Measurements from ENCODE around the gene SPATC1L. TPM values are rescaled to one million over a fixed set of nuclear protein-coding genes. Genes with fewer than 3 reads are reported as not detected.
A peak's percentile ranks its signal among the peaks of the same experiment; 100 is the strongest.

The SPATC1L gene
- total RNA-seq, 1 donor from 2014 or later: 8.6 TPM

GRCh38 chr21:46212721-46213484 lies 28.6 kb upstream of the SPATC1L start:
- ATAC-seq (no peak), DNase-seq (peak; percentile 35)
- H3K9me3 ChIP-seq: no peaks in the 10 kb centered on the region
- intact Hi-C loops (cut with DNase I): no loop called here
- no peak overlapping the region for H3K27ac ChIP-seq
- no peak for TF ChIP-seq CTCF (IDR thresholded peaks at IDR 0.05)
- no peaks in the 10 kb centered on the region for H3K27me3 ChIP-seq (ENCODE audit: low read depth)
- peaks cover 3% of the 10 kb centered on the region for H3K4me1 ChIP-seq
- no peak overlapping the region for H3K4me3 ChIP-seq
- peaks cover 87% of the 10 kb centered on the region for H3K36me3 ChIP-seq

DNA sequence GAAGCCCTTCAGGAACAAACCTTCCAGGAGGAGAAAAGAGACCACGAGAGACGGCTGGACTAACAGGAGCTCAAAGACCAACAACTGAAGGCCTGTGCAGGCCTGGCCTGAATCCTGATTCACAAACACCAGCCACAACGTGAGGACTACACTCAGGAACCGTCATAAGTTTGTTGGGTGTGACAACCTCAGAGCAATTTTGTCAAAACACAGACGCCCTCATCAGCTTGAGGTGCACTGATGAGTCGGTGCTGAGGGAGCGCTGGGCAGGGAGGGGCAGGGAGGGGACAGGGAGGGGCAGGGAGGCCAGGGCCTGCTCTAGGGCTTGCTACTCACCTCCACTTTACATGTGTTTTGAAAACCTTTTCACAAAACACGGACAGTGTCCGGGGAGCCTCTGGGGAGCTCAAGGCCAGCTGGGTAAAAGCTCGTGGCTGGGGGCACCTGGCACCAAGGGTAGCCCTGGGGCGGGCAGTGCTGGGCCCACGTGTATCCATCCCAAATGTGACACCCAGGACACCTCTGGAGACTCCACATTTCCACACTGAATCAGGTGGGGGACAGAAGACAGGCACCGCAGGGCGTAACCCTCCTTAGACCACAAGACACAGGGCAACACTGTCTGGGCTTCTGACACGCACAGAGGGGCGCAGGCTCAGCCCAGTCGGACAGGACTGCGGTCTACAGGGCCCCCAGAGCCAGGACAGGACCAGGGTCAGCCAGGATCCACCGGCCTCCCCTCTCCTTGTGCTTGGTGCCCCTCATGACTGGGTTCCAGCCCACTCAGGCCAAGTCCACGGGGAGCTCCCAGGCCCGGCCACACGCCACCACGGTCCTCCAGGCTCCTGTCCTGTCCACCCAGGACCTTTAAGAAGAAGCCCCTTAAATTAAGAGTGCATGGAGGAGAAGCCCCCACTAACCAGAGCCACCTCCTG lies 27.8 kb upstream of the SPATC1L start:
- DNase-seq (peak; percentile 30), ATAC-seq (no peak)
- Histone ChIP-seq H3K27me3 (ENCODE audit: low read depth) (no peaks in the 10 kb centered on the region), H3K27ac (no peak overlapping the region), H3K4me3 (no peak overlapping the region), H3K4me1 (peaks cover 3% of the 10 kb centered on the region), H3K9me3 (no peaks in the 10 kb centered on the region), H3K36me3 (peaks cover 94% of the 10 kb centered on the region)
- intact Hi-C loops (cut with DNase I): no loop called here
- TF ChIP-seq CTCF (IDR thresholded peaks at IDR 0.05): no peak

DNA sequence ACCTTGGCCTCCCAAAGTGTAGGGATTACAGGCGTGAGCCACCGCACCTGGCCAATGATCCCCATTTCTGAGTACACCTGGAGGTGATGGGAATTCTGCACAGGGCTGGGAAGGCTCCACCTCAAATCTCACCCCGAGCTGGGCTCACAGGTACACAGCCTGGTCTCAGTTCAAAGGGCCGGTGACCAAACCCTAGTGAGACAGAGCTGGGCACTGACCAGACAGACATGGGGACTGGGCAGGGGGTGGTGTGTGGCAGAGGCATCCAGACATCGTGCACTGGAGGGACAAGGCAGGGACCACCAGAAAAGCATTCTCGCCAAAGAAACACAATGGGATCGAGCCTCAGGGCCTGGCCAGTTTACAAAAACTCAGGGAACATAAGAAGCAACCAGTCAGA lies 27.1 kb upstream of the SPATC1L start:
- peaks cover 3% of the 10 kb centered on the region for H3K4me1 ChIP-seq
- H3K27me3 ChIP-seq (ENCODE audit: low read depth): no peaks in the 10 kb centered on the region
- H3K9me3 ChIP-seq: no peaks in the 10 kb centered on the region
- H3K36me3 ChIP-seq: peaks cover 98% of the 10 kb centered on the region
- H3K27ac ChIP-seq: no peak overlapping the region
- DNase-seq (peak; percentile 32), ATAC-seq (no peak)
- intact Hi-C loops (cut with DNase I): no loop called here
- H3K4me3 ChIP-seq: no peak overlapping the region
- TF ChIP-seq CTCF (IDR thresholded peaks at IDR 0.05): no peak

DNA sequence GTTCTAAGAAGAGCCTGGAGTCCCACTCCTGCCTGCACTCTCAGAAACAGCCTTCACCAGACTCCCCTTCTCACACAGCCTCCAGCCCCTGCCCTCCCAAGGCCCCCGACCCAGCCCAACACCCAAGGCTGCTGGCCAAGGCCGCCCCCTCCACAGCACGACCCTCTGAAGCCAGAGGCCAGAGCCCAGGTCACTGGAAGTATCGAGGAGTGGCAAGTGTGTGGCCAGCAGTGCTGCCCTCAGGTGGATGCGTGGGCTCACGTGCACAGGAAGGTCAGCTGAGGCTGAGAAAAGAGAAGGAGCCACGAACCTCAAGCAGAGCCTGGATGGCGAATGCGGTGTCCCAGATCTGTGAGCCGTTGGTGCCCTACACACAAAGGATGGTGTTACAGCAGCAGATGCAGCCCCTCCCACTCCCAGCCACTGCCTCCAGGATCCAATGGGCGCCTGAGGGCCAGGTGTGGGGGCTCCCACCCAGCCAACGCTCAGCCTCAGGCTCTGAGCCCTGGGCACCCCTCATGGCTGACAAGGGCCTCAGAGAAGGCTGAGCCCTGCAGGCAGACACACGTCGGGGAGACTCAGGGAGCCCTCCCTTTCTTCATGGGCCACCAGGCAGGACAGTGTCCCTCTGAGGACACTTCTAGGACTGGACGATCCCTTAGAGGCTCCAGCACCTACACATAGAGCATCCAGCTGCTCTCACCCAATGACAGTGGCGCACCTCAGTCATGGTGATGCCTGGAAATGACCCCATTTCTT lies 26.3 kb upstream of the SPATC1L start:
- intact Hi-C loops (cut with DNase I): no loop called here

More for the DNA sequence above, 26.3 kb upstream of the SPATC1L start:
- no peak for TF ChIP-seq CTCF (IDR thresholded peaks at IDR 0.05)
- ATAC-seq (no peak), DNase-seq (peak; percentile 28)
- Histone ChIP-seq H3K27me3 (ENCODE audit: low read depth) (no peaks in the 10 kb centered on the region), H3K9me3 (no peaks in the 10 kb centered on the region), H3K27ac (no peak overlapping the region), H3K36me3 (peaks cover 98% of the 10 kb centered on the region), H3K4me3 (no peak overlapping the region), H3K4me1 (no peaks in the 10 kb centered on the region)

All from lower lobe of right lung (tissue), 2 donors.